Measurements from ENCODE around the gene IL10RB. TPM values are rescaled to one million over a fixed set of nuclear protein-coding genes. Genes with fewer than 3 reads are reported as not detected.

The IL10RB gene
- total and polyA plus RNA-seq, 2 of the 13 experiments (the other 11 are each of a cell fraction or from before 2014, with no cell fraction given), result 17.4 to 18.2 TPM

- TF ChIP-seq IRF9 (CRISPR knock-in tag; IDR thresholded peaks at IDR 0.05; ENCODE audit: borderline replicate concordance) (no peak), ZBTB20 (CRISPR knock-in tag; IDR thresholded peaks at IDR 0.05; ENCODE audit: borderline replicate concordance, low read depth) (no peak), NR2F6 (IDR thresholded peaks at IDR 0.05) (no peak), NR2F6 (CRISPR knock-in tag; IDR thresholded peaks at IDR 0.05) (0 out of 2 replicates have a peak, but pooled peaks have one; percentile 36), MAX (IDR thresholded peaks at IDR 0.05) (peak; percentile 77), ZNF180 (CRISPR knock-in tag; IDR thresholded peaks at IDR 0.05; ENCODE audit: borderline replicate concordance, low read depth) (no peak), ZBTB49 (CRISPR knock-in tag; IDR thresholded peaks at IDR 0.05; ENCODE audit: borderline replicate concordance) (no peak), ZNF280D (CRISPR knock-in tag; IDR thresholded peaks at IDR 0.05) (no peak), RCOR2 (CRISPR knock-in tag; IDR thresholded peaks at IDR 0.05) (no peak), KLF16 (CRISPR knock-in tag; IDR thresholded peaks at IDR 0.05) (no peak), ZNF782 (CRISPR knock-in tag; IDR thresholded peaks at IDR 0.05; ENCODE audit: borderline replicate concordance) (no peak), ZNF576 (CRISPR knock-in tag; IDR thresholded peaks at IDR 0.05) (no peak), ATF3 (CRISPR knock-in tag; IDR thresholded peaks at IDR 0.05) (no peak), ZBTB2 (CRISPR knock-in tag; IDR thresholded peaks at IDR 0.05; ENCODE audit: low read depth) (no peak), NFYC (CRISPR knock-in tag; IDR thresholded peaks at IDR 0.05) (no peak), CHD2 (IDR thresholded peaks at IDR 0.05; ENCODE audit: low read depth, low read length) (no peak), ZNF720 (CRISPR knock-in tag; IDR thresholded peaks at IDR 0.05) (no peak), SP1 (IDR thresholded peaks at IDR 0.05) (no peak), SP1 (CRISPR knock-in tag; IDR thresholded peaks at IDR 0.05) (no peak), TOE1 (CRISPR knock-in tag; IDR thresholded peaks at IDR 0.05) (no peak), CREM (IDR thresholded peaks at IDR 0.05) (no peak), CREM (CRISPR knock-in tag; IDR thresholded peaks at IDR 0.05) (no peak), FOXM1 (CRISPR knock-in tag; IDR thresholded peaks at IDR 0.05) (no peak), HNF4A (CRISPR knock-in tag; IDR thresholded peaks at IDR 0.05) (no peak), SALL2 (CRISPR knock-in tag; IDR thresholded peaks at IDR 0.05) (no peak)
These were observed 36.6 kb downstream of the IL10RB start (continued) for GRCh38 chr21:33302796-33303195.
